SU-DHL-6 (cell line): Measurements from ENCODE around the gene SRSF1.

ENCODE experiments used
- H2AFZ ChIP-seq: fragments of 200-600 bp; sonication (generic); 2 replicates; pipeline ENCODE4 v1.6.1; 2014; ENCODE audit warnings: low read depth, mild to moderate bottlenecking, moderate library complexity, mixed read lengths, antibody characterized with exemption, low read length; ENCODE audit not compliant: severe bottlenecking
- H3F3A ChIP-seq: fragments of 200-600 bp; shearing (Covaris generic); 2 replicates; pipeline ENCODE4 v1.6.0; 2016; ENCODE audit warnings: antibody characterized with exemption, mild to moderate bottlenecking; ENCODE audit not compliant: insufficient read depth
- H3K27ac ChIP-seq: fragments of 200-600 bp; sonication (generic); 2 replicates; pipeline ENCODE4 v1.5.1; 2016; ENCODE audit warnings: low read depth, mild to moderate bottlenecking, low read length, moderate library complexity, mixed read lengths
- H3K27me3 ChIP-seq: fragments of 200-600 bp; sonication (generic), shearing (Covaris generic); 2 replicates; pipeline ENCODE4 v1.6.0; 2014; ENCODE audit warnings: mild to moderate bottlenecking, low read length
- H3K36me3 ChIP-seq: fragments of 200-600 bp; sonication (generic); 2 replicates; pipeline ENCODE4 v1.6.1; 2014; ENCODE audit warnings: mild to moderate bottlenecking, low read length, mixed read lengths
- H3K4me2 ChIP-seq: fragments of 300-600, 200-600 bp; shearing (Covaris generic), sonication (generic); 2 replicates; pipeline ENCODE4 v1.6.0; 2014; ENCODE audit warnings: low read length, low read depth, mild to moderate bottlenecking; ENCODE audit not compliant: poor library complexity, severe bottlenecking
- H3K4me3 ChIP-seq: fragments of 200-600 bp; sonication (generic); 2 replicates; pipeline ENCODE4 v1.5.1; 2014; ENCODE audit warnings: antibody characterized with exemption, low read length, mild to moderate bottlenecking, mixed read lengths; ENCODE audit not compliant: insufficient read depth, poor library complexity, severe bottlenecking
- H3K79me2 ChIP-seq: fragments of 200-600 bp; sonication (generic); 2 replicates; pipeline ENCODE4 v1.6.1; 2014; ENCODE audit warnings: mild to moderate bottlenecking, low read length, moderate library complexity; ENCODE audit not compliant: insufficient read depth
- H3K9ac ChIP-seq: fragments of 200-600 bp; sonication (generic); 2 replicates; pipeline ENCODE4 v1.7.0; 2014; ENCODE audit warnings: mild to moderate bottlenecking, low read length
- H3K9me2 ChIP-seq: fragments of 200-600 bp; sonication (generic); replicated peaks from 2 replicates; pipeline ENCODE4 v1.6.1; 2014; ENCODE audit warnings: low read length; ENCODE audit not compliant: insufficient read depth
- H3K9me3 ChIP-seq: fragments of 200-600 bp; sonication (generic); 2 replicates; pipeline ENCODE4 v1.6.1; 2014; ENCODE audit warnings: low read length, mixed read lengths; ENCODE audit not compliant: insufficient read depth
- H4K20me1 ChIP-seq: fragments of 200-600 bp; sonication (generic); 2 replicates; pipeline ENCODE4 v1.6.1; 2014; ENCODE audit warnings: low read depth, mild to moderate bottlenecking, antibody characterized with exemption, low read length, moderate library complexity, mixed read lengths
- CTCF ChIP-seq: fragments of 200-600 bp; sonication (generic); IDR thresholded peaks from one replicate; pipeline ENCODE4 v1.5.1; 2017; ENCODE audit warnings: antibody characterized with exemption, mild to moderate bottlenecking, low read length, moderate library complexity; ENCODE audit not compliant: insufficient read depth, poor library complexity, severe bottlenecking
- EZH2phosphoT487 ChIP-seq: fragments of 200-600 bp; sonication (generic), shearing (Covaris generic); conservative IDR thresholded peaks from 2 replicates; pipeline ENCODE4 v1.6.1; 2018; ENCODE audit warnings: mild to moderate bottlenecking, antibody characterized with exemption, low read length, moderate library complexity, mixed read lengths

The SRSF1 gene

DNA sequence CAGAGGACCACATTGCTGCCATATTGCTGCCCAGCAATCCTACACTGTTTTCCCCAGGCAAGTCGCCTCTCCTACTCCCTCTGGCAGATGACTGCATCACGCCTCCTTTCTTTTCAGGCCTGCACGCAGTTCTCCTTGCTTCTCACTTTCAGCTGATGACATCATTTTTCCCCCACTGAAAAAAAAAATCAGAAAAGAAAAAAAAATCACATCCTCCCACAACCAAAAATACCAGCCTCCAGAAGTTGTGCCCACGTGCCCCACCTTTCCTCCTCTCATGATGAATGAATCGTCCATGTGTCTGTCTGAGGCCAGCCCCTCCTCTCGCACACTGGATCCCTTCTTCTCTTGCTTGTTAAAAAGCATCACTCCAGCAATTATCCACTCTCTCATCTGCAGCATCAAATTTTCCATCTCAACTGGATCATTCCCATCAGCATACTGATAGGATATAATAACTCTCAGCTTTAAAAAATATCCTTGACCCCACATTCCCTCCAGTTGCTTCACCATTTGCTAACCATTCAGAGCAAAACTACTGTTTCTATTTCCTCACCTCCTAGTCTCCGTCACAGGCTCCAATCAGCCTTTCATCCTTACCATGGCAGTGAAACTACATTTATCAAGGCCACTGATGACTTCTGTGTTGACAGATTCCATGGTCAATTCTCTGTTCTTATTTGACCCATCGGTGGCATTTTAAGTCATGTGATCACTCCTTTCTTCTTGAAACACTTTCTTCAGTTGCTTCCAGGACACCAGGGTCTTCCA, 46.1 kb upstream of the SRSF1 start:
- TF ChIP-seq CTCF (no peak), EZH2phosphoT487 (no peak)
- Histone ChIP-seq H4K20me1 (no peaks in the 10 kb centered on the region), H3K9ac (no peak overlapping the region), H3K27ac (no peak overlapping the region), H3K4me2 (no peak overlapping the region), H3K79me2 (no peaks in the 10 kb centered on the region), H3K27me3 (no peaks in the 10 kb centered on the region), H3K4me3 (no peak overlapping the region), H2AFZ (no peak overlapping the region), H3K9me3 (no peaks in the 10 kb centered on the region), H3K36me3 (no peaks in the 10 kb centered on the region), H3F3A (no peaks in the 10 kb centered on the region), H3K9me2 (no peaks in the 10 kb centered on the region)

- H3K9me2 ChIP-seq, result no peaks in the 10 kb centered on the region
- no peaks in the 10 kb centered on the region for H3F3A ChIP-seq
- H3K4me2 ChIP-seq, result no peak overlapping the region
- no peak overlapping the region for H3K4me3 ChIP-seq
- no peak overlapping the region for H3K27ac ChIP-seq
- no peak for TF ChIP-seq CTCF
- TF ChIP-seq EZH2phosphoT487, result no peak
- no peak overlapping the region for H3K9ac ChIP-seq
- no peaks in the 10 kb centered on the region for H3K79me2 ChIP-seq
- no peak overlapping the region for H2AFZ ChIP-seq
- no peaks in the 10 kb centered on the region for H3K9me3 ChIP-seq
- H4K20me1 ChIP-seq, result no peaks in the 10 kb centered on the region
- no peaks in the 10 kb centered on the region for H3K36me3 ChIP-seq
- H3K27me3 ChIP-seq, result no peaks in the 10 kb centered on the region
These were observed 45.4 kb upstream of the SRSF1 start for GRCh38 chr17:58052407-58052806.

DNA sequence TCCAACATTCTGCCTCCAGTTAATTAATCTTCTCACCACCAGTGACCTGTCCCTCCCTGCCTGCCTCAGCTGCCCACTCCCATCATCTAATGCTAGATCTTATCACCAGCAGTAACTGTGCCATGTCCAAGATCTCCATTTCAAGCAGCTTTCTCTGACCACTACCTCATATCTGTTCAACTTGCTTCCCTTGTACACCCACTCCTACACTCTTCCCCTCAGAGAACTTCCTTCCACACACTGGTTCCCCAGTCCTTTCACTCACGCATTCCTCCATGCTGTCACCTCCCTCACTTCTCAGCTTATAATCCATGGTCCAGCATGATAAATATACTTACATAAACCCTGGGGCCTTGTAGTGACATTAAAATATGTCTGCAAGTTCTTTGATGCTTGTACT, 44.4 kb upstream of the SRSF1 start:
- Histone ChIP-seq H3K27ac (no peak overlapping the region), H4K20me1 (no peaks in the 10 kb centered on the region), H3K9me3 (no peaks in the 10 kb centered on the region), H3K4me2 (no peak overlapping the region), H3K4me3 (no peak overlapping the region), H3K9me2 (no peaks in the 10 kb centered on the region), H3K79me2 (no peaks in the 10 kb centered on the region), H3K27me3 (no peaks in the 10 kb centered on the region), H3F3A (no peaks in the 10 kb centered on the region), H3K9ac (no peak overlapping the region), H3K36me3 (no peaks in the 10 kb centered on the region), H2AFZ (no peak overlapping the region)
- TF ChIP-seq EZH2phosphoT487 (no peak), CTCF (no peak)
